Measurements from ENCODE around the gene ZFP57.

Gene ZFP57

GRCh38 chr6:29655658-29656057 is 25.3 kb downstream of the ZFP57 start:
- Histone ChIP-seq H3K4me2 (ENCODE audit: low read depth, low read length) (no peak overlapping the region), H2AFZ (ENCODE audit: low read length) (no peak overlapping the region)

DNA sequence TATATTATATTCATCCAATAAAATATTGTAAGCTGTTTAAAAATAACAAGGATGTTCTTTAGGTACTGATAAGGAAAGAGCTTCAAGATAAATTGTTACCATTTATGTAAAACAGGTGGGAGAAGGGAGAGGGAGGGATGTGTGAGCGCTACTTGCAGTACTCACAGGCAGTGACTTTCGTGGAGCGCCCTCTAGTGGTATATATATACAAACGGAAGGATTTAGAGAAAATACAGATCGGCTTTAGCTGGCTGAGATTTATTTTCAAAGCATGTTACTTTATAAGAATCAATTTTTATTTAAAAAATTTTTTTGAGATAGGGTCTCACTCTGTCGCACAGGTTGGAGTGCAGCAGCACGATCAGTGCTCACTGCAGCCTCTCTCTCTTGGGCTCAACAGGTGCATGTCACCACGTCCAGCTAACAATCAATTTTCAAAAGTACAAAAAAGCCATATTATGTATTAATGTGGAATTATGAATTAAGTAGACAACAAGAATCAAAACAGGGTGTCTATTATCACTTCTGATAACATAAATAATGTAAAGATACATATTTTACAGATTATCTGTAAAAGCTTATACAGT is 27.4 kb downstream of the ZFP57 start:
- H3K27ac ChIP-seq (ENCODE audit: low read length), result no peak overlapping the region
- H3K4me3 ChIP-seq (ENCODE audit: low read length), result no peak overlapping the region
- H3F3A ChIP-seq (ENCODE audit: insufficient read depth, low read length), result no peaks in the 10 kb centered on the region
- no peak for TF ChIP-seq EZH2 (optimal IDR thresholded peaks at IDR 0.05; ENCODE audit: low read depth, low read length)
- TF ChIP-seq, protein P1, sequence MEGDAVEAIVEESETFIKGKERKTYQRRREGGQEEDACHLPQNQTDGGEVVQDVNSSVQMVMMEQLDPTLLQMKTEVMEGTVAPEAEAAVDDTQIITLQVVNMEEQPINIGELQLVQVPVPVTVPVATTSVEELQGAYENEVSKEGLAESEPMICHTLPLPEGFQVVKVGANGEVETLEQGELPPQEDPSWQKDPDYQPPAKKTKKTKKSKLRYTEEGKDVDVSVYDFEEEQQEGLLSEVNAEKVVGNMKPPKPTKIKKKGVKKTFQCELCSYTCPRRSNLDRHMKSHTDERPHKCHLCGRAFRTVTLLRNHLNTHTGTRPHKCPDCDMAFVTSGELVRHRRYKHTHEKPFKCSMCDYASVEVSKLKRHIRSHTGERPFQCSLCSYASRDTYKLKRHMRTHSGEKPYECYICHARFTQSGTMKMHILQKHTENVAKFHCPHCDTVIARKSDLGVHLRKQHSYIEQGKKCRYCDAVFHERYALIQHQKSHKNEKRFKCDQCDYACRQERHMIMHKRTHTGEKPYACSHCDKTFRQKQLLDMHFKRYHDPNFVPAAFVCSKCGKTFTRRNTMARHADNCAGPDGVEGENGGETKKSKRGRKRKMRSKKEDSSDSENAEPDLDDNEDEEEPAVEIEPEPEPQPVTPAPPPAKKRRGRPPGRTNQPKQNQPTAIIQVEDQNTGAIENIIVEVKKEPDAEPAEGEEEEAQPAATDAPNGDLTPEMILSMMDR (IDR thresholded peaks at IDR 0.05; ENCODE audit: low read length), result peak; percentile 66
- TF ChIP-seq EZH2phosphoT487 (IDR thresholded peaks at IDR 0.05; ENCODE audit: low read length), result no peak
- H4K20me1 ChIP-seq (ENCODE audit: insufficient read depth, low read length), result no peaks in the 10 kb centered on the region
- no peaks in the 10 kb centered on the region for H3K36me3 ChIP-seq (replicated peaks; ENCODE audit: insufficient read depth, low read length)
- no peak overlapping the region for H3K4me2 ChIP-seq (ENCODE audit: low read depth, low read length)
- H3K9me2 ChIP-seq (replicated peaks; ENCODE audit: insufficient read depth, low read length), result no peaks in the 10 kb centered on the region
- H3K79me2 ChIP-seq (ENCODE audit: low read length), result no peaks in the 10 kb centered on the region
- H3K9me3 ChIP-seq (replicated peaks; ENCODE audit: insufficient read depth, low read length), result no peaks in the 10 kb centered on the region
- peaks cover 20% of the 10 kb centered on the region for H3K4me1 ChIP-seq (ENCODE audit: low read length)
- H3K9ac ChIP-seq (ENCODE audit: low read length), result no peak overlapping the region
- no peak overlapping the region for H2AFZ ChIP-seq (ENCODE audit: low read length)
- H3K27me3 ChIP-seq (replicated peaks; ENCODE audit: insufficient read depth, low read length), result no peaks in the 10 kb centered on the region
- peak; percentile 75 for DNase-seq

More at GRCh38 chr6:29655658-29656057, 25.3 kb downstream of the ZFP57 start:
- no peak overlapping the region for H3K9ac ChIP-seq (ENCODE audit: low read length)
- H3K27me3 ChIP-seq (replicated peaks; ENCODE audit: insufficient read depth, low read length), result no peaks in the 10 kb centered on the region
- no peaks in the 10 kb centered on the region for H3K9me2 ChIP-seq (replicated peaks; ENCODE audit: insufficient read depth, low read length)
- H3K36me3 ChIP-seq (replicated peaks; ENCODE audit: insufficient read depth, low read length), result no peaks in the 10 kb centered on the region
- no peak overlapping the region for H3K27ac ChIP-seq (ENCODE audit: low read length)
- H4K20me1 ChIP-seq (ENCODE audit: insufficient read depth, low read length), result no peaks in the 10 kb centered on the region
- H3F3A ChIP-seq (ENCODE audit: insufficient read depth, low read length), result no peaks in the 10 kb centered on the region
- H3K4me1 ChIP-seq (ENCODE audit: low read length), result peaks cover 17% of the 10 kb centered on the region
- TF ChIP-seq, protein P1 (IDR thresholded peaks at IDR 0.05; ENCODE audit: low read length), result no peak
- no peak for TF ChIP-seq EZH2 (optimal IDR thresholded peaks at IDR 0.05; ENCODE audit: low read depth, low read length)
- TF ChIP-seq EZH2phosphoT487 (IDR thresholded peaks at IDR 0.05; ENCODE audit: low read length), result no peak
- H3K4me3 ChIP-seq (ENCODE audit: low read length), result no peak overlapping the region
- H3K9me3 ChIP-seq (replicated peaks; ENCODE audit: insufficient read depth, low read length), result no peaks in the 10 kb centered on the region
- no peaks in the 10 kb centered on the region for H3K79me2 ChIP-seq (ENCODE audit: low read length)
- DNase-seq, result no peak

DNA sequence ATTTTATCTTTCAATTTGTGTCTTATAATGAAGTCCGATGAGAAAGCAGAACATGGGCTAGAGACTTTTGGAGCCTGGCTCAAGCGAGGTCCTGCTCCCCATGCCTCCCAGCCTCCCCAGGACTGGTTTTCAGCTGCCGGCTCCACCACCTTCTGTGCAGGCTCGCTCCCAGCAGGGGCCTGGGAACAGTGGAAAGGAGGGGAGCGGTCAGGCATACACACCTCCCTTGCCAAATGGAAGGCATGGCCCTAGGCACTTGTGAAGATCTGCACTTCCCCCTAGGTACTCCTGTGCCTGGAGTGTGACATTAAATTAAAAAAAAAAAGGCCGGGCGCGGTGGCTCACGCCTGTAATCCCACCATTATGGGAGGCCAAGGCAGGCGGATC is 28.8 kb downstream of the ZFP57 start:
- Histone ChIP-seq H3K9ac (ENCODE audit: low read length) (no peak overlapping the region), H3K9me2 (replicated peaks; ENCODE audit: insufficient read depth, low read length) (no peaks in the 10 kb centered on the region), H3K4me3 (ENCODE audit: low read length) (no peak overlapping the region), H2AFZ (ENCODE audit: low read length) (no peak overlapping the region), H4K20me1 (ENCODE audit: insufficient read depth, low read length) (no peaks in the 10 kb centered on the region), H3K4me1 (ENCODE audit: low read length) (peaks cover 20% of the 10 kb centered on the region), H3K27me3 (replicated peaks; ENCODE audit: insufficient read depth, low read length) (no peaks in the 10 kb centered on the region), H3K4me2 (ENCODE audit: low read depth, low read length) (no peak overlapping the region), H3F3A (ENCODE audit: insufficient read depth, low read length) (no peaks in the 10 kb centered on the region), H3K79me2 (ENCODE audit: low read length) (no peaks in the 10 kb centered on the region), H3K27ac (ENCODE audit: low read length) (no peak overlapping the region), H3K36me3 (replicated peaks; ENCODE audit: insufficient read depth, low read length) (no peaks in the 10 kb centered on the region), H3K9me3 (replicated peaks; ENCODE audit: insufficient read depth, low read length) (no peaks in the 10 kb centered on the region)
- DNase-seq, result no peak
- TF ChIP-seq EZH2phosphoT487 (IDR thresholded peaks at IDR 0.05; ENCODE audit: low read length), result no peak
- TF ChIP-seq, protein P1 (IDR thresholded peaks at IDR 0.05; ENCODE audit: low read length), result no peak
- no peak for TF ChIP-seq EZH2 (optimal IDR thresholded peaks at IDR 0.05; ENCODE audit: low read depth, low read length)

All from MM.1S (cell line).